IMR-90 (cell line): ENCODE data around the gene GUCY2C. TPM values are rescaled to one million over a fixed set of nuclear protein-coding genes. Genes with fewer than 3 reads are reported as not detected.

Source experiments
- ATAC-seq: fragments of 200-7000 bp; cut with Tn5 transposase; 2 replicates; pipeline ENCODE4 v1.9.1; 2020; ENCODE audit warnings: low read depth, mild to moderate bottlenecking, moderate library complexity
- BruUV-seq: library from RNA; stranded (reverse); fragments of 400-500 nt; replicated peaks from 2 replicates; lab custom pipeline; 2021; lab: Mats Ljungman, UMichigan
- CTCF ChIA-PET: fragments of 300-600 bp; formaldehyde crosslinking; extraction: SDS; loops from one replicate; lab custom pipeline; 2021; ENCODE audit warnings: antibody characterized with exemption; lab: Yijun Ruan, JAX
- POLR2A ChIA-PET: fragments of 300-600 bp; sonication (Branson Sonifier 250); formaldehyde crosslinking; loops from one replicate; lab custom pipeline; 2022; ENCODE audit warnings: antibody characterized with exemption; ENCODE audit not compliant: unreplicated experiment; lab: Charles Lee
- DNase-seq: peaks from one replicate; pipeline ENCODE4 v3.0.0; 2013
- H2AFZ ChIP-seq: replicated peaks from 2 replicates; pipeline ENCODE3; 2013; ENCODE audit warnings: low read length, mild to moderate bottlenecking; ENCODE audit not compliant: poor library complexity
- H2AK5ac ChIP-seq: 2 replicates; pipeline ENCODE4 v1.6.1; 2013; ENCODE audit warnings: low read depth, low read length, inconsistent platforms
- H2AK9ac ChIP-seq: replicated peaks from 2 replicates; pipeline ENCODE3; 2013; ENCODE audit warnings: mild to moderate bottlenecking, low read depth, low read length, moderate library complexity; ENCODE audit not compliant: poor library complexity
- H2BK120ac ChIP-seq: 2 replicates; pipeline ENCODE4 v1.6.1; 2013; ENCODE audit warnings: low read depth, low read length, inconsistent platforms
- H2BK15ac ChIP-seq: 3 replicates; pipeline ENCODE4 v1.6.1; 2013; ENCODE audit warnings: low read depth, low read length, inconsistent platforms
- H2BK20ac ChIP-seq: 2 replicates; pipeline ENCODE4 v1.6.1; 2013; ENCODE audit warnings: low read depth, mild to moderate bottlenecking, inconsistent platforms, low read length, moderate library complexity
- H2BK5ac ChIP-seq: 2 replicates; pipeline ENCODE4 v1.6.1; 2013; ENCODE audit warnings: mild to moderate bottlenecking, low read depth, low read length, inconsistent platforms; ENCODE audit not compliant: poor library complexity, severe bottlenecking
- H3K14ac ChIP-seq: replicated peaks from 2 replicates; pipeline ENCODE4 v1.6.1; 2013; ENCODE audit warnings: low read depth, low read length, inconsistent platforms
- H3K18ac ChIP-seq: 2 replicates; pipeline ENCODE4 v1.6.1; 2013; ENCODE audit warnings: low read depth, low read length, control low read depth
- H3K23ac ChIP-seq: 2 replicates; pipeline ENCODE4 v1.6.1; 2013; ENCODE audit warnings: low read depth, low read length, inconsistent platforms
- H3K27ac ChIP-seq: 2 replicates; pipeline ENCODE4 v1.5.1; 2013; ENCODE audit warnings: mild to moderate bottlenecking, control low read depth, low read length; ENCODE audit not compliant: insufficient read depth
- H3K27me3 ChIP-seq: 2 replicates; pipeline ENCODE4 v1.6.1; 2013; ENCODE audit warnings: low read length; ENCODE audit not compliant: control insufficient read depth, insufficient read depth
- H3K36me3 ChIP-seq: 2 replicates; pipeline ENCODE4 v1.6.1; 2013; ENCODE audit warnings: low read length, mixed read lengths; ENCODE audit not compliant: control insufficient read depth, insufficient read depth
- H3K4ac ChIP-seq: 2 replicates; pipeline ENCODE4 v1.6.1; 2013; ENCODE audit warnings: low read depth, low read length, inconsistent platforms
- H3K4me1 ChIP-seq: 2 replicates; pipeline ENCODE4 v1.6.1; 2013; ENCODE audit warnings: low read length, mixed read lengths; ENCODE audit not compliant: control insufficient read depth, insufficient read depth
- H3K4me2 ChIP-seq: 2 replicates; pipeline ENCODE4 v1.6.1; 2013; ENCODE audit warnings: low read depth, mild to moderate bottlenecking, control low read depth, low read length, moderate library complexity
- H3K4me3 ChIP-seq: 2 replicates; pipeline ENCODE4 v1.5.1; 2013; ENCODE audit warnings: low read depth, mild to moderate bottlenecking, control low read depth, low read length, moderate library complexity; ENCODE audit not compliant: insufficient read depth
- H3K56ac ChIP-seq: 2 replicates; pipeline ENCODE4 v1.6.1; 2013; ENCODE audit warnings: low read length, inconsistent platforms; ENCODE audit not compliant: insufficient read depth; ENCODE audit errors: extremely low read depth
- H3K79me1 ChIP-seq, 2 experiments: 2 replicates each; pipeline ENCODE4 v1.6.1; 2013; ENCODE audit warnings: low read length in 2 of 2, inconsistent platforms in 1 of 2, low read depth in 1 of 2
- H3K9ac ChIP-seq: 2 replicates; pipeline ENCODE4 v1.6.1; 2013; ENCODE audit warnings: low read depth, low read length, control low read depth
- H3K9me1 ChIP-seq: 2 replicates; pipeline ENCODE4 v1.6.1; 2013; ENCODE audit warnings: low read length, inconsistent platforms; ENCODE audit not compliant: insufficient read depth
- H3K9me3 ChIP-seq: 2 replicates; pipeline ENCODE4 v1.6.1; 2013; ENCODE audit warnings: low read length; ENCODE audit not compliant: control insufficient read depth, insufficient read depth
- H4K20me1 ChIP-seq: 2 replicates; pipeline ENCODE4 v1.6.1; 2013; ENCODE audit warnings: low read length, inconsistent platforms; ENCODE audit not compliant: insufficient read depth
- H4K5ac ChIP-seq: 2 replicates; pipeline ENCODE4 v1.6.1; 2013; ENCODE audit warnings: mild to moderate bottlenecking, low read depth, low read length, control low read depth
- H4K8ac ChIP-seq, 2 experiments: 2 replicates each; pipeline ENCODE4 v1.6.1; 2013; ENCODE audit warnings: low read depth in 2 of 2, low read length in 2 of 2, control low read depth in 1 of 2, inconsistent platforms in 1 of 2
- H4K91ac ChIP-seq: 2 replicates; pipeline ENCODE4 v1.6.1; 2013; ENCODE audit warnings: low read depth, low read length, inconsistent platforms; ENCODE audit not compliant: insufficient read depth
- BHLHE40 ChIP-seq: fragments of 150-350 bp; IDR thresholded peaks from 2 replicates; pipeline ENCODE4 v1.6.1; 2016; ENCODE audit warnings: mild to moderate bottlenecking, low read depth, low read length
- CEBPB ChIP-seq: IDR thresholded peaks from 2 replicates; pipeline ENCODE4 v1.6.1; 2012; ENCODE audit warnings: low read depth, low read length, improper control_type of control experiment
- CHD1 ChIP-seq: IDR thresholded peaks from 2 replicates; pipeline ENCODE4 v1.6.1; 2012; ENCODE audit warnings: low read depth, low read length, improper control_type of control experiment
- CTCF ChIP-seq: conservative IDR thresholded peaks from 2 replicates; pipeline ENCODE4 v1.5.1; 2012; ENCODE audit warnings: mild to moderate bottlenecking, low read depth, low read length, improper control_type of control experiment
- NFE2L2 ChIP-seq: fragments of 150-350 bp; IDR thresholded peaks from 2 replicates; pipeline ENCODE4 v1.6.1; 2016; ENCODE audit warnings: low read depth, mild to moderate bottlenecking, low read length
- POLR2A ChIP-seq: IDR thresholded peaks from 2 replicates; pipeline ENCODE4 v1.6.1; 2012; ENCODE audit warnings: mild to moderate bottlenecking, low read depth, low read length
- RAD21 ChIP-seq: IDR thresholded peaks from 2 replicates; pipeline ENCODE4 v1.6.1; 2012; ENCODE audit warnings: low read length, improper control_type of control experiment
- RFX5 ChIP-seq: IDR thresholded peaks from 2 replicates; pipeline ENCODE4 v1.8.0; 2012; ENCODE audit warnings: low read depth, mild to moderate bottlenecking, low read length, moderate library complexity
- USF2 ChIP-seq: fragments of 150-350 bp; IDR thresholded peaks from 2 replicates; pipeline ENCODE4 v1.6.1; 2017; ENCODE audit warnings: mild to moderate bottlenecking, antibody characterized with exemption, low read length, low read depth
- WGBS, 2 experiments: methylation state at CpG; one replicate each; pipeline versions ENCODE4 v1.1.5 to v1.1.7; 2013; ENCODE audit warnings: missing lambda C conversion rate in 2 of 2; ENCODE audit not compliant: insufficient read length in 1 of 2; ENCODE audit errors: extremely low coverage in 2 of 2; 5-methylcytosine and 5-hydroxymethylcytosine counted together
- dilution Hi-C: fragments of 300-500 bp; cut with HindIII; formaldehyde crosslinking; loops from one replicate; pipeline ENCODE4 v1.14.3; 2018; ENCODE audit warnings: low sequenced_read_pairs; ENCODE audit not compliant: unreplicated experiment
- in situ Hi-C: fragments of 300-500 bp; cut with MboI; formaldehyde crosslinking; loops from 3 replicates; pipeline ENCODE4 v1.14.3; 2019; ENCODE audit warnings: low sequenced_read_pairs, inconsistent platforms, mixed read lengths
- intact Hi-C: fragments of 100-400 bp; cut with micrococcal nuclease; formaldehyde crosslinking; loops from 2 replicates; pipeline ENCODE4 v1.10.0; 2022
- polyA plus RNA-seq, 3 experiments: library from polyadenylated mRNA; depleted of rRNA; stranded (reverse); fragments of >200 nt; gene quantifications; 2 replicates each; pipeline ENCODE4 v1.2.3, GENCODE V29; 2012; ENCODE audit warnings: low replicate concordance in 1 of 3
- total RNA-seq: library from RNA; depleted of rRNA; stranded (reverse); fragments of >200 nt; gene quantifications from 2 replicates; pipeline ENCODE4 v1.2.3, GENCODE V29; 2012

GUCY2C gene
- total and polyA plus RNA-seq, 2 of the 4 experiments (the other 2 are of a cell fraction) = not detected

GRCh38 chr12:14699923-14700322 lies 3.5 kb upstream of the GUCY2C start:
- H3K4ac ChIP-seq = no peak overlapping the region
- no peaks in the 10 kb centered on the region for H3K79me1 ChIP-seq
- DNase-seq (no peak), ATAC-seq (no peak)
- no peak overlapping the region for H2AFZ ChIP-seq
- BruUV-seq = no TSS peak
- H3K9me3 ChIP-seq = no peaks in the 10 kb centered on the region
- H3K27me3 ChIP-seq = no peaks in the 10 kb centered on the region; the same call in 1 of the 2 replicates
- H3K14ac ChIP-seq = no peak overlapping the region
- dilution Hi-C loops = no loop called here
- H2BK15ac ChIP-seq = no peak overlapping the region
- no peak overlapping the region for H2AK5ac ChIP-seq
- H3K9me1 ChIP-seq = no peaks in the 10 kb centered on the region
- POLR2A ChIA-PET = no interaction called here
- no peak overlapping the region for H3K23ac ChIP-seq
- H4K5ac ChIP-seq = no peak overlapping the region
- no peak overlapping the region for H4K91ac ChIP-seq
- no peak overlapping the region for H3K4me2 ChIP-seq
- no peak overlapping the region for H2AK9ac ChIP-seq
- no peak overlapping the region for H3K4me3 ChIP-seq
- H4K8ac ChIP-seq = no peak overlapping the region
- in situ Hi-C loops = no loop called here
- H3K9ac ChIP-seq = no peak overlapping the region
- no peaks in the 10 kb centered on the region for H3K36me3 ChIP-seq
- TF ChIP-seq RFX5 (no peak), CTCF (no peak), RAD21 (no peak), BHLHE40 (no peak), USF2 (no peak), NFE2L2 (no peak), CHD1 (no peak), POLR2A (no peak), CEBPB (no peak)
- no peaks in the 10 kb centered on the region for H3K4me1 ChIP-seq
- no peak overlapping the region for H3K18ac ChIP-seq
- no peak overlapping the region for H3K27ac ChIP-seq
- no peak overlapping the region for H2BK120ac ChIP-seq
- no peak overlapping the region for H2BK5ac ChIP-seq
- H2BK20ac ChIP-seq = no peak overlapping the region
- H4K20me1 ChIP-seq = no peaks in the 10 kb centered on the region
- CTCF ChIA-PET = no interaction called here
- H3K56ac ChIP-seq = no peak overlapping the region
- intact Hi-C loops = no loop called here
- WGBS, 2 experiments = no CpG with 5 or more reads among the region's 2 CpGs
